ENCODE results near the gene RBBP7.

DNA sequence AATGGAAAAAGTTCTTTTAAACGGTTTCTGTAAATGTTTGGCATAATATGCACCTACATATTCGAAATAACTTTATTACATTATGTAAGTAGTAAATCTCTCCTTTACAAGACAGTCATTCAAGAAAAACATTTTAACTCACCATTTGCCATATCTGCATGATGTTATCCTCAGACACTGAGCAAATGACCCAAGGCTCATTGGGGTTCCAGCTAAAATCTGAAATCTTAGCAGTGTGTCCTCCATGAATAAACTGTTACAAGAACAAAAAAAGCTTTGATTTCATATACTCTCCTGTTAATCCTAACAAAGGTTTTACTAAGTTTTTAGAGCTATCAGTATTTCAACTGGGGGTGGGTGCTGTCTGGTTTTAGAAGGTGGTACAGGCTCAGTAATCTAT, 24.5 kb downstream of the RBBP7 start:
- TF ChIP-seq EZH2 (IDR thresholded peaks at IDR 0.05; ENCODE audit: insufficient read depth, poor library complexity, severe bottlenecking) (no peak), EZH2phosphoT487 (IDR thresholded peaks at IDR 0.05; ENCODE audit: insufficient read depth, low read depth) (no peak)

Data from GM23248 (cell line).